ENCODE measurements around the gene DRAM2.

Gene DRAM2

GRCh38 chr1:111145963-111146768 is 6.3 kb upstream of the DRAM2 start:
- TF ChIP-seq YY1 (IDR thresholded peaks at IDR 0.05; ENCODE audit: low read depth) = no peak
- no peak for TF ChIP-seq RAD21 (IDR thresholded peaks at IDR 0.05; ENCODE audit: low read depth)
- no peak for TF ChIP-seq REST (IDR thresholded peaks at IDR 0.05; ENCODE audit: low read depth)
- no peak for TF ChIP-seq CREB1 (IDR thresholded peaks at IDR 0.05; ENCODE audit: low read depth)
- TF ChIP-seq TEAD4 (IDR thresholded peaks at IDR 0.05) = no peak
- no peak for TF ChIP-seq MAX (IDR thresholded peaks at IDR 0.05)
- no peak for TF ChIP-seq TAF1 (IDR thresholded peaks at IDR 0.05; ENCODE audit: low read depth)
- no peak for TF ChIP-seq ZBTB7A (IDR thresholded peaks at IDR 0.05; ENCODE audit: low read depth)
- TF ChIP-seq CEBPB (IDR thresholded peaks at IDR 0.05) = no peak
- no peak for TF ChIP-seq USF1 (IDR thresholded peaks at IDR 0.05)
- TF ChIP-seq NFIC (IDR thresholded peaks at IDR 0.05) = no peak
- no peak for TF ChIP-seq FOXM1 (IDR thresholded peaks at IDR 0.05; ENCODE audit: borderline replicate concordance, low read depth)
- no peak for TF ChIP-seq EGR1 (IDR thresholded peaks at IDR 0.05)
- no peak for TF ChIP-seq EP300 (IDR thresholded peaks at IDR 0.05; ENCODE audit: borderline replicate concordance)
- no peak for TF ChIP-seq TCF12 (IDR thresholded peaks at IDR 0.05; ENCODE audit: low read depth)

- TF ChIP-seq ZBTB7A (IDR thresholded peaks at IDR 0.05; ENCODE audit: low read depth) (no peak), MAX (IDR thresholded peaks at IDR 0.05) (no peak), CREB1 (IDR thresholded peaks at IDR 0.05; ENCODE audit: low read depth) (no peak), EP300 (IDR thresholded peaks at IDR 0.05; ENCODE audit: borderline replicate concordance) (no peak), TCF12 (IDR thresholded peaks at IDR 0.05; ENCODE audit: low read depth) (no peak), TEAD4 (IDR thresholded peaks at IDR 0.05) (no peak), NFIC (IDR thresholded peaks at IDR 0.05) (no peak), REST (IDR thresholded peaks at IDR 0.05; ENCODE audit: low read depth) (no peak), TAF1 (IDR thresholded peaks at IDR 0.05; ENCODE audit: low read depth) (no peak), CEBPB (IDR thresholded peaks at IDR 0.05) (no peak), USF1 (IDR thresholded peaks at IDR 0.05) (no peak), YY1 (IDR thresholded peaks at IDR 0.05; ENCODE audit: low read depth) (no peak), RAD21 (IDR thresholded peaks at IDR 0.05; ENCODE audit: low read depth) (no peak), FOXM1 (IDR thresholded peaks at IDR 0.05; ENCODE audit: borderline replicate concordance, low read depth) (no peak), EGR1 (IDR thresholded peaks at IDR 0.05) (no peak)
Observed at GRCh38 chr1:111145542-111145941, 5.6 kb upstream of the DRAM2 start.

- TF ChIP-seq TAF1 (IDR thresholded peaks at IDR 0.05; ENCODE audit: low read depth) (no peak), EP300 (IDR thresholded peaks at IDR 0.05; ENCODE audit: borderline replicate concordance) (no peak), TEAD4 (IDR thresholded peaks at IDR 0.05) (no peak), RAD21 (IDR thresholded peaks at IDR 0.05; ENCODE audit: low read depth) (no peak), CREB1 (IDR thresholded peaks at IDR 0.05; ENCODE audit: low read depth) (no peak), USF1 (IDR thresholded peaks at IDR 0.05) (no peak), YY1 (IDR thresholded peaks at IDR 0.05; ENCODE audit: low read depth) (no peak)
Observed at GRCh38 chr1:111142356-111142975, 2.6 kb upstream of the DRAM2 start.

- TF ChIP-seq RAD21 (IDR thresholded peaks at IDR 0.05; ENCODE audit: low read depth) = no peak
- no peak for TF ChIP-seq TCF12 (IDR thresholded peaks at IDR 0.05; ENCODE audit: low read depth)
- no peak for TF ChIP-seq EGR1 (IDR thresholded peaks at IDR 0.05)
- TF ChIP-seq CREB1 (IDR thresholded peaks at IDR 0.05; ENCODE audit: low read depth) = no peak
- no peak for TF ChIP-seq FOXM1 (IDR thresholded peaks at IDR 0.05; ENCODE audit: borderline replicate concordance, low read depth)
- no peak for TF ChIP-seq CEBPB (IDR thresholded peaks at IDR 0.05)
- no peak for TF ChIP-seq TEAD4 (IDR thresholded peaks at IDR 0.05)
- no peak for TF ChIP-seq TAF1 (IDR thresholded peaks at IDR 0.05; ENCODE audit: low read depth)
- no peak for TF ChIP-seq MAX (IDR thresholded peaks at IDR 0.05)
- TF ChIP-seq EP300 (IDR thresholded peaks at IDR 0.05; ENCODE audit: borderline replicate concordance) = no peak
- TF ChIP-seq REST (IDR thresholded peaks at IDR 0.05; ENCODE audit: low read depth) = no peak
- no peak for TF ChIP-seq NFIC (IDR thresholded peaks at IDR 0.05)
- no peak for TF ChIP-seq YY1 (IDR thresholded peaks at IDR 0.05; ENCODE audit: low read depth)
Observed at GRCh38 chr1:111141245-111142220, 1.6 kb upstream of the DRAM2 start.
